ENCODE data around the gene SPTBN1. TPM values are rescaled to one million over a fixed set of nuclear protein-coding genes. Genes with fewer than 3 reads are reported as not detected.

SPTBN1 gene
- total and polyA plus RNA-seq, 2 of the 13 experiments (the other 11 are each of a cell fraction or from before 2014, with no cell fraction given) = 123 to 299 TPM

DNA sequence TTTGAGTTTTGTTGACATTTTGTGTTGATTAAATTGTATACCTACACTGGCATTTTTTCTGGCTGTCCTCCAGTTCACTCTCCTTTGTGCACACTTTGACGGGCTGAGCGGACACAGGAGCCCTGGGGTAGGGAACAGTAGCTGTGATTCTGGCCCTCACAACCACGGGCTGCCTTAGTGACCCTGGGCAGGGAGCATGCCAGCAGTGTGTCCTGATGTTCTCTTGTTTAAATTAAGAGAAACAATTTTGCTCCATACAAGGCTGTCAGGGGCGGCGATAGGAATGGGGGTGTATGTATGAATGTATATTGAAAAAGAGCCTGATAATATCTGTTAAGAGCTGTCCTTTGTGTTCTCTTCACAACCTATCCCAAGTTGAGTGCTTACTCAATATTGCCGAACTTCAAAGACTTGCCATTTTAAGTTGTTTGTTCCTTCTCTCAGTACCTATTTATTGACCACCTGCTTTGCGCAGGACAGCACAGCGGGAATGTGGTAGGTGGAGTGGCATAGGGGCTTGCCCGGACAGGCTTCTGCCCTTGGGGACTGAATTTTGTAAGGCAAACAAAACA is 163.6 kb downstream of the SPTBN1 start:
- ChIA-PET CTCF (ENCODE audit: low intra/inter-chr PET ratio, low total read pairs) (no interaction called here), POLR2A (interaction anchor here (1.2 to 2.1 kb wide), 7 partner anchors 10 to 60 kb away, joined by 3 to 21 read pairs (median 8); no protein-coding TSS in a partner anchor)
- Histone ChIP-seq H3K4me3 (replicated peaks in 1 of 3; ENCODE audit: insufficient read depth in 1 of 3, low read depth in 2 of 3, low read length in 3 of 3) (no peak overlapping the region), H3K27me3 (ENCODE audit: control insufficient read depth in 1 of 2, insufficient read depth in 2 of 2, low read length in 2 of 2) (no peaks in the 10 kb centered on the region), H3K79me2 (ENCODE audit: insufficient read depth, low read length) (peaks cover 46% of the 10 kb centered on the region), H2AFZ (ENCODE audit: low read length) (no peak overlapping the region), H3K4me1 (ENCODE audit: insufficient read depth, low read length) (peaks cover 55% of the 10 kb centered on the region), H4K20me1 (ENCODE audit: insufficient read depth, low read length) (no peaks in the 10 kb centered on the region; the same call in 1 of the 2 replicates), H3K27ac (ENCODE audit: extremely low read length, insufficient read depth, low read length) (peak overlapping the region; percentile 81), H3K4me2 (ENCODE audit: low read depth, low read length) (no peak overlapping the region), H3K9me3 (ENCODE audit: low read length) (no peaks in the 10 kb centered on the region), H3K9ac (ENCODE audit: insufficient read depth, low read depth, low read length) (no peak overlapping the region), H3K36me3 (replicated peaks in 1 of 2; ENCODE audit: control insufficient read depth in 1 of 2, insufficient read depth in 2 of 2, low read length in 2 of 2) (peaks cover 60 to 96% of the 10 kb centered on the region in 2 experiments)
- WGBS (ENCODE audit: low lambda C conversion rate) = 84% methylated on average over 9 of the region's 9 CpGs
- intact Hi-C loops (cut with micrococcal nuclease; ENCODE audit: unreplicated experiment) (loop anchor here (5.0 kb wide), 1 partner anchor 57 kb away; no protein-coding TSS in a partner anchor), in situ Hi-C loops (cut with HindIII; ENCODE audit: extremely low pct_ligation_motif_present, low pct_unique_long_range_greater_than_20kb) (no loop called here)
- ATAC-seq = peak; percentile 19; the same call in 2 of the 3 replicates
- no TSS peak for BruUV-seq (replicated peaks)
- no peak for FAIRE-seq
- DNase-seq (ENCODE audit: low spot score) = no peak
- TF ChIP-seq, protein P1, sequence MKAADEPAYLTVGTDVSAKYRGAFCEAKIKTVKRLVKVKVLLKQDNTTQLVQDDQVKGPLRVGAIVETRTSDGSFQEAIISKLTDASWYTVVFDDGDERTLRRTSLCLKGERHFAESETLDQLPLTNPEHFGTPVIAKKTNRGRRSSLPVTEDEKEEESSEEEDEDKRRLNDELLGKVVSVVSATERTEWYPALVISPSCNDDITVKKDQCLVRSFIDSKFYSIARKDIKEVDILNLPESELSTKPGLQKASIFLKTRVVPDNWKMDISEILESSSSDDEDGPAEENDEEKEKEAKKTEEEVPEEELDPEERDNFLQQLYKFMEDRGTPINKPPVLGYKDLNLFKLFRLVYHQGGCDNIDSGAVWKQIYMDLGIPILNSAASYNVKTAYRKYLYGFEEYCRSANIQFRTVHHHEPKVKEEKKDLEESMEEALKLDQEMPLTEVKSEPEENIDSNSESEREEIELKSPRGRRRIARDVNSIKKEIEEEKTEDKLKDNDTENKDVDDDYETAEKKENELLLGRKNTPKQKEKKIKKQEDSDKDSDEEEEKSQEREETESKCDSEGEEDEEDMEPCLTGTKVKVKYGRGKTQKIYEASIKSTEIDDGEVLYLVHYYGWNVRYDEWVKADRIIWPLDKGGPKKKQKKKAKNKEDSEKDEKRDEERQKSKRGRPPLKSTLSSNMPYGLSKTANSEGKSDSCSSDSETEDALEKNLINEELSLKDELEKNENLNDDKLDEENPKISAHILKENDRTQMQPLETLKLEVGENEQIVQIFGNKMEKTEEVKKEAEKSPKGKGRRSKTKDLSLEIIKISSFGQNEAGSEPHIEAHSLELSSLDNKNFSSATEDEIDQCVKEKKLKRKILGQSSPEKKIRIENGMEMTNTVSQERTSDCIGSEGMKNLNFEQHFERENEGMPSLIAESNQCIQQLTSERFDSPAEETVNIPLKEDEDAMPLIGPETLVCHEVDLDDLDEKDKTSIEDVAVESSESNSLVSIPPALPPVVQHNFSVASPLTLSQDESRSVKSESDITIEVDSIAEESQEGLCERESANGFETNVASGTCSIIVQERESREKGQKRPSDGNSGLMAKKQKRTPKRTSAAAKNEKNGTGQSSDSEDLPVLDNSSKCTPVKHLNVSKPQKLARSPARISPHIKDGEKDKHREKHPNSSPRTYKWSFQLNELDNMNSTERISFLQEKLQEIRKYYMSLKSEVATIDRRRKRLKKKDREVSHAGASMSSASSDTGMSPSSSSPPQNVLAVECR (CRISPR knock-in tag; IDR thresholded peaks at IDR 0.05; ENCODE audit: borderline replicate concordance) = no peak
- TF ChIP-seq, protein P2, sequence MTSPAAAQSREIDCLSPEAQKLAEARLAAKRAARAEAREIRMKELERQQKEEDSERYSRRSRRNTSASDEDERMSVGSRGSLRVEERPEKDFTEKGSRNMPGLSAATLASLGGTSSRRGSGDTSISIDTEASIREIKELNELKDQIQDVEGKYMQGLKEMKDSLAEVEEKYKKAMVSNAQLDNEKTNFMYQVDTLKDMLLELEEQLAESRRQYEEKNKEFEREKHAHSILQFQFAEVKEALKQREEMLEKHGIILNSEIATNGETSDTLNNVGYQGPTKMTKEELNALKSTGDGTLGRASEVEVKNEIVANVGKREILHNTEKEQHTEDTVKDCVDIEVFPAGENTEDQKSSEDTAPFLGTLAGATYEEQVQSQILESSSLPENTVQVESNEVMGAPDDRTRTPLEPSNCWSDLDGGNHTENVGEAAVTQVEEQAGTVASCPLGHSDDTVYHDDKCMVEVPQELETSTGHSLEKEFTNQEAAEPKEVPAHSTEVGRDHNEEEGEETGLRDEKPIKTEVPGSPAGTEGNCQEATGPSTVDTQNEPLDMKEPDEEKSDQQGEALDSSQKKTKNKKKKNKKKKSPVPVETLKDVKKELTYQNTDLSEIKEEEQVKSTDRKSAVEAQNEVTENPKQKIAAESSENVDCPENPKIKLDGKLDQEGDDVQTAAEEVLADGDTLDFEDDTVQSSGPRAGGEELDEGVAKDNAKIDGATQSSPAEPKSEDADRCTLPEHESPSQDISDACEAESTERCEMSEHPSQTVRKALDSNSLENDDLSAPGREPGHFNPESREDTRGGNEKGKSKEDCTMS (CRISPR knock-in tag; conservative IDR thresholded peaks at IDR 0.05) = no peak
- TF ChIP-seq, protein P3, sequence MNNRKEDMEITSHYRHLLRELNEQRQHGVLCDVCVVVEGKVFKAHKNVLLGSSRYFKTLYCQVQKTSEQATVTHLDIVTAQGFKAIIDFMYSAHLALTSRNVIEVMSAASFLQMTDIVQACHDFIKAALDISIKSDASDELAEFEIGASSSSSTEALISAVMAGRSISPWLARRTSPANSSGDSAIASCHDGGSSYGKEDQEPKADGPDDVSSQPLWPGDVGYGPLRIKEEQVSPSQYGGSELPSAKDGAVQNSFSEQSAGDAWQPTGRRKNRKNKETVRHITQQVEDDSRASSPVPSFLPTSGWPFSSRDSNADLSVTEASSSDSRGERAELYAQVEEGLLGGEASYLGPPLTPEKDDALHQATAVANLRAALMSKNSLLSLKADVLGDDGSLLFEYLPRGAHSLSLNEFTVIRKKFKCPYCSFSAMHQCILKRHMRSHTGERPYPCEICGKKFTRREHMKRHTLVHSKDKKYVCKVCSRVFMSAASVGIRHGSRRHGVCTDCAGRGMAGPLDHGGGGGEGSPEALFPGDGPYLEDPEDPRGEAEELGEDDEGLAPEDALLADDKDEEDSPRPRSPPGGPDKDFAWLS (CRISPR knock-in tag; IDR thresholded peaks at IDR 0.05; ENCODE audit: borderline replicate concordance) = 0 out of 2 replicates have a peak, but pooled peaks have one; percentile 17
- TF ChIP-seq, protein P4, sequence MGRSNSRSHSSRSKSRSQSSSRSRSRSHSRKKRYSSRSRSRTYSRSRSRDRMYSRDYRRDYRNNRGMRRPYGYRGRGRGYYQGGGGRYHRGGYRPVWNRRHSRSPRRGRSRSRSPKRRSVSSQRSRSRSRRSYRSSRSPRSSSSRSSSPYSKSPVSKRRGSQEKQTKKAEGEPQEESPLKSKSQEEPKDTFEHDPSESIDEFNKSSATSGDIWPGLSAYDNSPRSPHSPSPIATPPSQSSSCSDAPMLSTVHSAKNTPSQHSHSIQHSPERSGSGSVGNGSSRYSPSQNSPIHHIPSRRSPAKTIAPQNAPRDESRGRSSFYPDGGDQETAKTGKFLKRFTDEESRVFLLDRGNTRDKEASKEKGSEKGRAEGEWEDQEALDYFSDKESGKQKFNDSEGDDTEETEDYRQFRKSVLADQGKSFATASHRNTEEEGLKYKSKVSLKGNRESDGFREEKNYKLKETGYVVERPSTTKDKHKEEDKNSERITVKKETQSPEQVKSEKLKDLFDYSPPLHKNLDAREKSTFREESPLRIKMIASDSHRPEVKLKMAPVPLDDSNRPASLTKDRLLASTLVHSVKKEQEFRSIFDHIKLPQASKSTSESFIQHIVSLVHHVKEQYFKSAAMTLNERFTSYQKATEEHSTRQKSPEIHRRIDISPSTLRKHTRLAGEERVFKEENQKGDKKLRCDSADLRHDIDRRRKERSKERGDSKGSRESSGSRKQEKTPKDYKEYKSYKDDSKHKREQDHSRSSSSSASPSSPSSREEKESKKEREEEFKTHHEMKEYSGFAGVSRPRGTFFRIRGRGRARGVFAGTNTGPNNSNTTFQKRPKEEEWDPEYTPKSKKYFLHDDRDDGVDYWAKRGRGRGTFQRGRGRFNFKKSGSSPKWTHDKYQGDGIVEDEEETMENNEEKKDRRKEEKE (IDR thresholded peaks at IDR 0.05) = no peak
- TF ChIP-seq MED13 (CRISPR knock-in tag; IDR thresholded peaks at IDR 0.05) = no peak
- TF ChIP-seq POGZ (CRISPR knock-in tag; IDR thresholded peaks at IDR 0.05) = peak; percentile 3; the same call in 1 of the 2 replicates
- peak; percentile 35; the same call in 1 of the 2 replicates for TF ChIP-seq HNF4A (CRISPR knock-in tag; IDR thresholded peaks at IDR 0.05)
- TF ChIP-seq ZNF556 (CRISPR knock-in tag; IDR thresholded peaks at IDR 0.05; ENCODE audit: borderline replicate concordance) = 0 out of 2 replicates have a peak, but pooled peaks have one; percentile 55
- no peak for TF ChIP-seq MAFG (CRISPR knock-in tag; IDR thresholded peaks at IDR 0.05)
- TF ChIP-seq ZNF343 (CRISPR knock-in tag; IDR thresholded peaks at IDR 0.05) = no peak
- no peak for TF ChIP-seq ZNF709 (CRISPR knock-in tag; IDR thresholded peaks at IDR 0.05)
- TF ChIP-seq TCF7 (IDR thresholded peaks at IDR 0.05; ENCODE audit: low read depth) = peak; percentile 69
